ENCODE measurements around the gene SYTL5.

Gene SYTL5

DNA sequence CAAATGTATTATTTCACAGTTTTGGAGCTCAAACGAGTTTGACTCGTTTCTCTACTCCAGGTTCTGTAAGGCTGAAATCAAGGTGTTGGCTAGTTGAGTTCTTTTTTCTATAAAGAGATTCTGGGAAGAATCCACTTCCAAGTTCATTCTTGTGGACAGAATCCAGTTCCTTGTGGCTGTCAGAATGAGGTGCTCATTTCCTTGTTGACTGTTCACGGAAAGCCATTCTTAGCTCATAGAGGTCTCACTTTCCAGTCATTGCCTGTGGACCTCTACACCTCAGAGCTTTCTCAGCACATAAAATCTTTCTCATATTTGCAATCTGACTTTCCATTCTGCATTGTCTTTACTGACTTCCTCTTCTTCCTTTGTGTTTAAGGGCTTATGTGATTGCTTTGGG lies 62.9 kb downstream of the SYTL5 start:
- H3K9ac ChIP-seq (ENCODE audit: insufficient read length, low read depth): no peak overlapping the region
- TF ChIP-seq SUZ12 (IDR thresholded peaks at IDR 0.05; ENCODE audit: extremely low read depth, insufficient read depth, insufficient read length): no peak
- TF ChIP-seq ZNF274 (IDR thresholded peaks at IDR 0.05; ENCODE audit: low read depth, low read length): no peak
- TF ChIP-seq YY1 (IDR thresholded peaks at IDR 0.05; ENCODE audit: insufficient read depth, insufficient read length): no peak
- no peaks in the 10 kb centered on the region for H3K4me1 ChIP-seq (ENCODE audit: insufficient read depth, insufficient read length)
- H3K36me3 ChIP-seq (ENCODE audit: insufficient read depth, insufficient read length, low read length): no peaks in the 10 kb centered on the region
- no peak for DNase-seq (ENCODE audit: low read depth, low spot score)
- no peak overlapping the region for H3K4me3 ChIP-seq (ENCODE audit: insufficient read length, low read depth)
- peaks cover 10% of the 10 kb centered on the region; the same call in 1 of the 2 replicates for H3K9me3 ChIP-seq (ENCODE audit: insufficient read depth, low read length)
- no peaks in the 10 kb centered on the region for H3K27me3 ChIP-seq (ENCODE audit: insufficient read depth, insufficient read length)

GRCh38 chrX:38069991-38070390 lies 63.6 kb downstream of the SYTL5 start:
- no peak overlapping the region for H3K9ac ChIP-seq (ENCODE audit: insufficient read length, low read depth)
- no peaks in the 10 kb centered on the region for H3K4me1 ChIP-seq (ENCODE audit: insufficient read depth, insufficient read length)
- DNase-seq (ENCODE audit: low read depth, low spot score): no peak
- H3K4me3 ChIP-seq (ENCODE audit: insufficient read length, low read depth): no peak overlapping the region
- no peaks in the 10 kb centered on the region for H3K27me3 ChIP-seq (ENCODE audit: insufficient read depth, insufficient read length)
- H3K36me3 ChIP-seq (ENCODE audit: insufficient read depth, insufficient read length, low read length): no peaks in the 10 kb centered on the region
- H3K9me3 ChIP-seq (ENCODE audit: insufficient read depth, low read length): peaks cover 10% of the 10 kb centered on the region; the same call in 1 of the 2 replicates
- TF ChIP-seq YY1 (IDR thresholded peaks at IDR 0.05; ENCODE audit: insufficient read depth, insufficient read length) (no peak), ZNF274 (IDR thresholded peaks at IDR 0.05; ENCODE audit: low read depth, low read length) (no peak), SUZ12 (IDR thresholded peaks at IDR 0.05; ENCODE audit: extremely low read depth, insufficient read depth, insufficient read length) (no peak)

- no peaks in the 10 kb centered on the region for H3K4me1 ChIP-seq (ENCODE audit: insufficient read depth, insufficient read length)
- no peaks in the 10 kb centered on the region for H3K36me3 ChIP-seq (ENCODE audit: insufficient read depth, insufficient read length, low read length)
- no peaks in the 10 kb centered on the region for H3K27me3 ChIP-seq (ENCODE audit: insufficient read depth, insufficient read length)
- no peak for TF ChIP-seq SUZ12 (IDR thresholded peaks at IDR 0.05; ENCODE audit: extremely low read depth, insufficient read depth, insufficient read length)
- TF ChIP-seq ZNF274 (IDR thresholded peaks at IDR 0.05; ENCODE audit: low read depth, low read length): no peak
- TF ChIP-seq YY1 (IDR thresholded peaks at IDR 0.05; ENCODE audit: insufficient read depth, insufficient read length): no peak
- H3K4me3 ChIP-seq (ENCODE audit: insufficient read length, low read depth): no peak overlapping the region
- H3K9me3 ChIP-seq (ENCODE audit: insufficient read depth, low read length): no peaks in the 10 kb centered on the region
- no peak for DNase-seq (ENCODE audit: low read depth, low spot score)
- H3K9ac ChIP-seq (ENCODE audit: insufficient read length, low read depth): no peak overlapping the region
Observed at GRCh38 chrX:38079463-38079862, 73.1 kb downstream of the SYTL5 start.

- Histone ChIP-seq H3K36me3 (ENCODE audit: insufficient read depth, insufficient read length, low read length) (no peaks in the 10 kb centered on the region), H3K9me3 (ENCODE audit: insufficient read depth, low read length) (no peaks in the 10 kb centered on the region), H3K4me1 (ENCODE audit: insufficient read depth, insufficient read length) (no peaks in the 10 kb centered on the region), H3K9ac (ENCODE audit: insufficient read length, low read depth) (no peak overlapping the region), H3K4me3 (ENCODE audit: insufficient read length, low read depth) (no peak overlapping the region), H3K27me3 (ENCODE audit: insufficient read depth, insufficient read length) (no peaks in the 10 kb centered on the region)
- TF ChIP-seq YY1 (IDR thresholded peaks at IDR 0.05; ENCODE audit: insufficient read depth, insufficient read length) (no peak), ZNF274 (IDR thresholded peaks at IDR 0.05; ENCODE audit: low read depth, low read length) (no peak)
- DNase-seq (ENCODE audit: low read depth, low spot score): no peak
Observed at GRCh38 chrX:38080808-38081207, 74.5 kb downstream of the SYTL5 start.

DNA sequence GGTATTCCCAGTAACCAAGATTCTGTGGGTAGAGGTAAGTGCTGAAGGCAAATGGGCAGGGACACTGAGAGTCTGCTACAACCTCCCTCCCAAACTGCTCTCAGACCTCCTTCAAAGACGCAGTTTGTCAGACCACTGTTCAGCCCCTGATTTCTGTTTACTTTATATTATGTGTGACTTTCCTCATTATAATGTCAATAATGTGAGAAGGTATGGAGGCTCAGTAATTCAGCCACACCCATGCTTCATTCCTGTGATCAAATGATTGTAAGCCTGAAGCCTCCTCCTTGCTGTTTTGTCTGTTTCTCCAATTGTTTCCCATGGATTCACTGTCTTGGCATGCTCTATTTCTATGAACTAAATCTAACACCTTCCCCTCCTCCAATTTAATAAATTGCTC lies 75.6 kb downstream of the SYTL5 start:
- no peaks in the 10 kb centered on the region for H3K27me3 ChIP-seq (ENCODE audit: insufficient read depth, insufficient read length)

DNA sequence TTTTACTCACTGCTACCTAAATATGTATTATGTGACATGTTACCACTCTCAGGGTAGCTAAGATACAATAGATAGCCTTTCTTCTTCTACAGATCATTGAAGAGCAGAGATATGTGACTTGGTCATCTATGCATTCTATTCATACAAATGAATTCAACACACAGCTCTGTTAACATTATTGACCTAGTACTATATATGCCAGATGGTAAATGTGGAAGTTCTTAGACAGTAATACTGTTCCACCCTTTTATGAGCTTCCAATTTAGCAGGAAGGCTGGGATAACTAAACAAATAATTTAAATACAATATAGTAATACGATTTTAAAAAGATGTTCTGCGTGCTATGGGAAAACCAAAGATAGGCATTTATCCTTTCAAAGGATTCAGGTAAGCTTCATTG lies 76.0 kb downstream of the SYTL5 start:
- Histone ChIP-seq H3K27me3 (ENCODE audit: insufficient read depth, insufficient read length) (no peaks in the 10 kb centered on the region), H3K9me3 (ENCODE audit: insufficient read depth, low read length) (no peaks in the 10 kb centered on the region), H3K4me3 (ENCODE audit: insufficient read length, low read depth) (no peak overlapping the region), H3K36me3 (ENCODE audit: insufficient read depth, insufficient read length, low read length) (no peaks in the 10 kb centered on the region), H3K4me1 (ENCODE audit: insufficient read depth, insufficient read length) (no peaks in the 10 kb centered on the region), H3K9ac (ENCODE audit: insufficient read length, low read depth) (no peak overlapping the region)
- DNase-seq (ENCODE audit: low read depth, low spot score): no peak
- no peak for TF ChIP-seq SUZ12 (IDR thresholded peaks at IDR 0.05; ENCODE audit: extremely low read depth, insufficient read depth, insufficient read length)
- TF ChIP-seq ZNF274 (IDR thresholded peaks at IDR 0.05; ENCODE audit: low read depth, low read length): no peak
- TF ChIP-seq YY1 (IDR thresholded peaks at IDR 0.05; ENCODE audit: insufficient read depth, insufficient read length): no peak

More for the DNA sequence above, 75.6 kb downstream of the SYTL5 start:
- Histone ChIP-seq H3K36me3 (ENCODE audit: insufficient read depth, insufficient read length, low read length) (no peaks in the 10 kb centered on the region), H3K9ac (ENCODE audit: insufficient read length, low read depth) (no peak overlapping the region), H3K4me3 (ENCODE audit: insufficient read length, low read depth) (no peak overlapping the region), H3K4me1 (ENCODE audit: insufficient read depth, insufficient read length) (no peaks in the 10 kb centered on the region), H3K9me3 (ENCODE audit: insufficient read depth, low read length) (no peaks in the 10 kb centered on the region)
- TF ChIP-seq SUZ12 (IDR thresholded peaks at IDR 0.05; ENCODE audit: extremely low read depth, insufficient read depth, insufficient read length): no peak
- no peak for TF ChIP-seq ZNF274 (IDR thresholded peaks at IDR 0.05; ENCODE audit: low read depth, low read length)
- no peak for TF ChIP-seq YY1 (IDR thresholded peaks at IDR 0.05; ENCODE audit: insufficient read depth, insufficient read length)
- no peak for DNase-seq (ENCODE audit: low read depth, low spot score)

- Histone ChIP-seq H3K4me1 (ENCODE audit: insufficient read depth, insufficient read length) (no peaks in the 10 kb centered on the region), H3K27me3 (ENCODE audit: insufficient read depth, insufficient read length) (no peaks in the 10 kb centered on the region), H3K36me3 (ENCODE audit: insufficient read depth, insufficient read length, low read length) (peaks cover 3% of the 10 kb centered on the region), H3K9me3 (ENCODE audit: insufficient read depth, low read length) (no peaks in the 10 kb centered on the region), H3K4me3 (ENCODE audit: insufficient read length, low read depth) (no peak overlapping the region), H3K9ac (ENCODE audit: insufficient read length, low read depth) (no peak overlapping the region)
- no peak for DNase-seq (ENCODE audit: low read depth, low spot score)
- TF ChIP-seq ZNF274 (IDR thresholded peaks at IDR 0.05; ENCODE audit: low read depth, low read length): no peak
- TF ChIP-seq SUZ12 (IDR thresholded peaks at IDR 0.05; ENCODE audit: extremely low read depth, insufficient read depth, insufficient read length): no peak
- TF ChIP-seq YY1 (IDR thresholded peaks at IDR 0.05; ENCODE audit: insufficient read depth, insufficient read length): no peak
Observed at GRCh38 chrX:38085813-38086212, 79.5 kb downstream of the SYTL5 start.
